Measurements from ENCODE around the gene HNRNPCL1. TPM values are rescaled to one million over a fixed set of nuclear protein-coding genes. Genes with fewer than 3 reads are reported as not detected.
"Not testable (repeated sequence)": the region's sequence is repeated elsewhere in the genome, so short reads cannot be mapped to it uniquely, and the experiment has no call there.

HNRNPCL1 gene
- total and polyA plus RNA-seq, 2 experiments from 2014 or later = not detected

- H3K4me2 ChIP-seq; H3K27me3 Mint-ChIP-seq (ENCODE audit: insufficient read depth, low read depth, poor library complexity); H3K4me1 ChIP-seq (ENCODE audit: insufficient read depth): not testable (repeated sequence)
These were observed 15.3 kb downstream of the HNRNPCL1 start for GRCh38 chr1:12833251-12833650.

GRCh38 chr1:12831310-12831709 lies 17.2 kb downstream of the HNRNPCL1 start, which contains the start of gene PRAMEF11:
PRAMEF11 (minus strand) TSS chr1:12831410; CDS start chr1:12828789, 2,621 bp downstream.
- not testable (repeated sequence) for H3F3A ChIP-seq (replicated peaks; ENCODE audit: low read depth); H3K27me3 Mint-ChIP-seq (ENCODE audit: insufficient read depth, low read depth, poor library complexity); H3K4me1 Mint-ChIP-seq; H3K4me3 Mint-ChIP-seq; H3K27ac ChIP-seq (ENCODE audit: low read depth); H3K9me2 ChIP-seq (ENCODE audit: insufficient read depth); H3K27me3 ChIP-seq (ENCODE audit: insufficient read depth); ATAC-seq; DNase-seq (ENCODE audit: low spot score); H3K36me3 ChIP-seq (ENCODE audit: insufficient read depth); H2AFZ ChIP-seq; H4K20me1 ChIP-seq (replicated peaks; ENCODE audit: insufficient read depth); H3K4me3 ChIP-seq; H3K4me1 ChIP-seq (ENCODE audit: insufficient read depth); H3K27ac Mint-ChIP-seq; H3K4me2 ChIP-seq; H3K79me2 ChIP-seq (replicated peaks; ENCODE audit: insufficient read depth)
- peaks cover 61% of the 10 kb centered on the region for H3K9me3 Mint-ChIP-seq
- peaks cover 16% of the 10 kb centered on the region for H3K36me3 Mint-ChIP-seq (ENCODE audit: low read depth)

More at GRCh38 chr1:12833251-12833650, 15.3 kb downstream of the HNRNPCL1 start:
- H3K27ac Mint-ChIP-seq; H3K79me2 ChIP-seq (replicated peaks; ENCODE audit: insufficient read depth); H3K4me3 Mint-ChIP-seq; H3K9me2 ChIP-seq (ENCODE audit: insufficient read depth); H2AFZ ChIP-seq; H3K36me3 ChIP-seq (ENCODE audit: insufficient read depth); H3K27me3 ChIP-seq (ENCODE audit: insufficient read depth); ATAC-seq; DNase-seq (ENCODE audit: low spot score); H3K4me1 Mint-ChIP-seq; H3K4me3 ChIP-seq; H3F3A ChIP-seq (replicated peaks; ENCODE audit: low read depth); H3K27ac ChIP-seq (ENCODE audit: low read depth); H4K20me1 ChIP-seq (replicated peaks; ENCODE audit: insufficient read depth): not testable (repeated sequence)
- peaks cover 17% of the 10 kb centered on the region for H3K36me3 Mint-ChIP-seq (ENCODE audit: low read depth)
- H3K9me3 Mint-ChIP-seq = peaks cover 65% of the 10 kb centered on the region

- not testable (repeated sequence) for H3K4me3 Mint-ChIP-seq; H3K4me3 ChIP-seq; H3K9me2 ChIP-seq (ENCODE audit: insufficient read depth); H3K79me2 ChIP-seq (replicated peaks; ENCODE audit: insufficient read depth); H3F3A ChIP-seq (replicated peaks; ENCODE audit: low read depth); DNase-seq (ENCODE audit: low spot score); H4K20me1 ChIP-seq (replicated peaks; ENCODE audit: insufficient read depth); H3K27me3 Mint-ChIP-seq (ENCODE audit: insufficient read depth, low read depth, poor library complexity); ATAC-seq; H3K27ac Mint-ChIP-seq; H3K4me2 ChIP-seq; H3K36me3 ChIP-seq (ENCODE audit: insufficient read depth); H3K4me1 ChIP-seq (ENCODE audit: insufficient read depth); H2AFZ ChIP-seq; H3K27me3 ChIP-seq (ENCODE audit: insufficient read depth); H3K27ac ChIP-seq (ENCODE audit: low read depth); H3K4me1 Mint-ChIP-seq
- Mint-ChIP-seq H3K9me3 (peaks cover 70% of the 10 kb centered on the region), H3K36me3 (ENCODE audit: low read depth) (peaks cover 12% of the 10 kb centered on the region; the same call in 2 of the 3 replicates)
These were observed 29.5 kb downstream of the HNRNPCL1 start for GRCh38 chr1:12819061-12819460.

- H3K9me3 Mint-ChIP-seq = peaks cover 86% of the 10 kb centered on the region
- Histone ChIP-seq H4K20me1 (replicated peaks; ENCODE audit: insufficient read depth) (no peaks in the 10 kb centered on the region), H3F3A (replicated peaks; ENCODE audit: low read depth) (no peaks in the 10 kb centered on the region), H3K36me3 (ENCODE audit: insufficient read depth) (no peaks in the 10 kb centered on the region), H3K4me2 (no peak overlapping the region), H2AFZ (no peak overlapping the region), H3K4me3 (no peak overlapping the region), H3K27ac (ENCODE audit: low read depth) (no peak overlapping the region), H3K9me2 (ENCODE audit: insufficient read depth) (no peaks in the 10 kb centered on the region), H3K4me1 (ENCODE audit: insufficient read depth) (no peaks in the 10 kb centered on the region), H3K27me3 (ENCODE audit: insufficient read depth) (no peaks in the 10 kb centered on the region), H3K79me2 (replicated peaks; ENCODE audit: insufficient read depth) (no peaks in the 10 kb centered on the region)
- peaks cover 2% of the 10 kb centered on the region for H3K27me3 Mint-ChIP-seq (ENCODE audit: insufficient read depth, low read depth, poor library complexity)
- no peak overlapping the region for H3K4me3 Mint-ChIP-seq
- DNase-seq (ENCODE audit: low spot score) = no peak
- H3K36me3 Mint-ChIP-seq (ENCODE audit: low read depth) = peaks cover 39% of the 10 kb centered on the region
- H3K4me1 Mint-ChIP-seq = no peaks in the 10 kb centered on the region
- ATAC-seq = no peak
- no peak for TF ChIP-seq JUNB (IDR thresholded peaks at IDR 0.05; ENCODE audit: unreplicated experiment)
- no peak for TF ChIP-seq CREB1 (CRISPR knock-in tag; IDR thresholded peaks at IDR 0.05; ENCODE audit: low read depth)
- TF ChIP-seq EZH2phosphoT487 (IDR thresholded peaks at IDR 0.05; ENCODE audit: unreplicated experiment) = no peak
- TF ChIP-seq ZNF462 (CRISPR knock-in tag; IDR thresholded peaks at IDR 0.05) = no peak
- TF ChIP-seq EZH2 (IDR thresholded peaks at IDR 0.05; ENCODE audit: low read depth, unreplicated experiment) = no peak
- no peak overlapping the region for H3K27ac Mint-ChIP-seq
These were observed 37.1 kb downstream of the HNRNPCL1 start for GRCh38 chr1:12811409-12811784.
